ENCODE results near the gene CHD8.

CHD8 gene

GRCh38 chr14:21369949-21370679, 85.8 kb downstream of the CHD8 start:
- DNase-seq (ENCODE audit: low read depth in 3 of 3): no peak

DNA sequence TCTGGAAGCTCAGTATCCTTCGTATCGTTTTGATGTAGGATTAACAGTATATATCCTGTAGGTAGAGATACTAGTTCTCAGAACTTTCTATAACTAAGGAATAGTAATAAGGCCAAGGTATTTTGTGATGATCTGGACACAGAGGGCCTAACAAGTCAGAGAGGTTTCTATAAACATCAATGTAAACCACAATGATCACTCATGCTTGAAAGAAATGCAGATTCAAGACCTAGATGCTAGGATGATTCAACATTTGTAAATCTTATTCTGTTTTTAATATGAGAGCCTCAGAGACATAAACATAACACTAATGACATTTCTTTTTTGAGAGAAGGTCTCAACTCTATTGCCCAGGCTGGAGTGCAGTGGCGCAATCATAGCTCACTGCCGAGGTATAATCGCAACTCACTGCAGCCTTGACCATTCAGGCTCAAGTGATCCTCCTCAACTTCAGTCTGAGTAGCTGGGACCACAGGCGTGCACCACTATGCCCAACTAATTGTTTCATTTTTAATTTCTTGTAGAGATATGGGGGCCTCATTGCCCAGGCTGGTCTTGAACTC, 88.3 kb downstream of the CHD8 start:
- DNase-seq (ENCODE audit: low read depth in 3 of 3): no peak

- no peak for DNase-seq (ENCODE audit: low read depth in 3 of 3)
Measured at GRCh38 chr14:21356511-21356910, 99.4 kb downstream of the CHD8 start.

DNA sequence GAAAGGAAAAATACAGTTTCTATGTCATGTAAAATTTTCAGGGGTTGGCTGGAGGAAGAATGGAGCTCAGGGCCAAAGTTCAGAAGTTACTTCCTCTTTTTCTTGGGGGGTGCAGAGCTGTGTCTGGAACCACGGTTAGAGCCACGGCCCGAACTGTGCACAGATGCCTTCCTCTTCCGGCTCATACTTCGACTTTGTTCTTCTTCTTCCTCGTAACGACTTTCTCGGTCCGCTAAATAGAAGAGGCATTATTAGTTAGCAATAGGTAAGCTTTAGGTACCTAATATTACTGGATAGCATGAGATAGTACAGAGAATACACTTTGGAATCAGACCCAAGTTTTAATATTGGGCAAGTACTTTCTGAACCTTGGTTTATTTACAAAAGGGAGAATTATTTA, 103.3 kb downstream of the CHD8 start:
- no peak for DNase-seq (ENCODE audit: low read depth in 3 of 3)

DNA sequence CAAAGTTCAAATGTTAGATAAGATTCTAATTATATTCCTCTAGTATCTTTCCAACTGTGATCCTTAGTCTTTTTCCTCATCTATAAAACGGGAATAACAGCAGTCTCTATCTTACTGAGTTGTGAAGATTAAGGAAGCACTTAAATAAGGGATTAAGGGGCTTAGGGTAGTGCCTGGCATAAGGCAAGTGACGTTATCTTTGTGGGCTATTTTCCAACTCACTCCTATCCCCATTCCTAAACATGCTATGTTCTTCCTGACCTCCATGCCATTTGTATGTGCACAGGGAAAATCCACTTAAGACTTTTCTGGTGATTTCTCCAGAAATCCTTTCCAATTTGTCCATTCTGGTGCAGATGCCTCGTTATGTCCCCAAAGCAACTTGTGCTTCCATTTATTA, 105.4 kb downstream of the CHD8 start:
- DNase-seq (ENCODE audit: low read depth in 3 of 3): no peak

DNA sequence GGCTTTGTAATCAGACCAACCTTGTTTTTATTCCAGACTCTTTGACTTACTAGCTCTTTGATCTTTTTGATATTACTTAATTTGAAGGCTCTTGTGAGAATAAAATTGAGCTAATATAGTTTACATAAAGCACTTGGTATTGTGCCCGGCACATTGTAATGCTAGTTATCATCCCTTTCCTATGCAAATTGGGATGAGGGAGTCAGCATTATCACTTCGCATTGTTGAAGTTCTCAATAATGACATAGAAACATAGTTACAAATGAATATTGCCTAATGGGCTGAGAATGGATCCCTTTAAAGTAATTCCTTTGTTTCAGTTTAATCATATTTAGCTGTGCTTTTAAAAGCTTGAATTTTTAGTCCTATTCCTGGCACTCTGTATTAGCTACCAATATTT, 108.7 kb downstream of the CHD8 start:
- no peak for DNase-seq (ENCODE audit: low read depth in 3 of 3)

GRCh38 chr14:21346532-21347135, 109.3 kb downstream of the CHD8 start:
- DNase-seq (ENCODE audit: low read depth in 3 of 3): no peak

GRCh38 chr14:21343035-21343794, 112.7 kb downstream of the CHD8 start:
- no peak for DNase-seq (ENCODE audit: low read depth in 3 of 3)

Measured in stimulated activated CD4-positive, alpha-beta T cell treated with anti-CD3 and anti-CD28 coated beads, TNF-alpha, amount 100 ng/mL, for 4 hours (primary cell).